Loucy (cell line): ENCODE measurements around the gene ZNF254.

ENCODE experiments used
- H2AFZ ChIP-seq: fragments of 200-600 bp; sonication (generic); 2 replicates; pipeline ENCODE4 v1.6.0; 2016; ENCODE audit warnings: antibody characterized with exemption, mild to moderate bottlenecking, low read length, moderate library complexity
- H3F3A ChIP-seq: fragments of 200-600 bp; 2 replicates; pipeline ENCODE4 v1.6.0; 2016; ENCODE audit warnings: antibody characterized with exemption, low read depth, mild to moderate bottlenecking
- H3K27me3 ChIP-seq: fragments of 200-600 bp; sonication (generic); 2 replicates; pipeline ENCODE4 v1.6.1; 2014; ENCODE audit warnings: low read length, mild to moderate bottlenecking; ENCODE audit not compliant: insufficient read depth, poor library complexity, severe bottlenecking
- H3K36me3 ChIP-seq: fragments of 200-600 bp; sonication (generic); 2 replicates; pipeline ENCODE4 v1.6.1; 2016; ENCODE audit warnings: low read length; ENCODE audit not compliant: insufficient read depth
- H3K4me1 ChIP-seq: fragments of 200-600 bp; sonication (generic); 2 replicates; pipeline ENCODE4 v1.5.1; 2014; ENCODE audit warnings: low read length, mild to moderate bottlenecking; ENCODE audit not compliant: insufficient read depth, poor library complexity, severe bottlenecking
- H3K4me2 ChIP-seq: fragments of 200-600 bp; sonication (generic); 2 replicates; pipeline ENCODE4 v1.6.0; 2014; ENCODE audit warnings: antibody characterized with exemption, low read length, low read depth, mild to moderate bottlenecking; ENCODE audit not compliant: poor library complexity, severe bottlenecking
- H3K4me3 ChIP-seq: fragments of 200-600 bp; sonication (generic); 2 replicates; pipeline ENCODE4 v1.5.1; 2014; ENCODE audit warnings: low read length, mild to moderate bottlenecking, mixed read lengths; ENCODE audit not compliant: poor library complexity, severe bottlenecking
- H3K79me2 ChIP-seq: fragments of 200-600 bp; sonication (generic); 2 replicates; pipeline ENCODE4 v1.6.1; 2014; ENCODE audit warnings: low read length; ENCODE audit not compliant: insufficient read depth
- H3K9ac ChIP-seq: fragments of 200-600 bp; sonication (generic); 2 replicates; pipeline ENCODE4 v1.6.0; 2014; ENCODE audit warnings: mild to moderate bottlenecking, low read depth, low read length, moderate library complexity; ENCODE audit not compliant: poor library complexity, severe bottlenecking
- H3K9me2 ChIP-seq: fragments of 200-600 bp; sonication (generic); replicated peaks from 2 replicates; pipeline ENCODE4 v1.6.1; 2016; ENCODE audit warnings: low read depth, low read length, mixed read lengths
- H3K9me3 ChIP-seq: fragments of 200-600 bp; sonication (generic); 2 replicates; pipeline ENCODE4 v1.6.1; 2014; ENCODE audit warnings: mild to moderate bottlenecking, antibody characterized with exemption, low read length, low read depth; ENCODE audit not compliant: insufficient read depth
- H4K20me1 ChIP-seq: fragments of 200-600 bp; sonication (generic); 2 replicates; pipeline ENCODE4 v1.6.0; 2014; ENCODE audit warnings: antibody characterized with exemption, low read length, mild to moderate bottlenecking; ENCODE audit not compliant: insufficient read depth, poor library complexity, severe bottlenecking
- CTCF ChIP-seq: fragments of 200-600 bp; sonication (generic); conservative IDR thresholded peaks from 2 replicates; pipeline ENCODE4 v1.5.1; 2014; ENCODE audit warnings: mild to moderate bottlenecking, antibody characterized with exemption, low read length
- EZH2phosphoT487 ChIP-seq: fragments of 200-600 bp; IDR thresholded peaks from 2 replicates; pipeline ENCODE4 v1.6.1; 2018; ENCODE audit warnings: antibody characterized with exemption, mild to moderate bottlenecking, moderate library complexity, borderline replicate concordance

Gene ZNF254

GRCh38 chr19:24052811-24053210 lies 34.2 kb upstream of the ZNF254 start:
- no peak overlapping the region for H3K9ac ChIP-seq
- no peaks in the 10 kb centered on the region for H3K9me2 ChIP-seq
- H4K20me1 ChIP-seq, result no peaks in the 10 kb centered on the region
- no peaks in the 10 kb centered on the region for H3K9me3 ChIP-seq
- H3K79me2 ChIP-seq, result no peaks in the 10 kb centered on the region
- TF ChIP-seq CTCF, result no peak
- no peak for TF ChIP-seq EZH2phosphoT487
- no peaks in the 10 kb centered on the region for H3K4me1 ChIP-seq
- peaks cover 71% of the 10 kb centered on the region; the same call in 1 of the 2 replicates for H3K36me3 ChIP-seq
- H3K27me3 ChIP-seq, result no peaks in the 10 kb centered on the region
- H3K4me3 ChIP-seq, result no peak overlapping the region
- no peak overlapping the region for H3K4me2 ChIP-seq
- H2AFZ ChIP-seq, result no peak overlapping the region
- H3F3A ChIP-seq, result no peaks in the 10 kb centered on the region

- no peak overlapping the region for H2AFZ ChIP-seq
- peaks cover 69% of the 10 kb centered on the region; the same call in 1 of the 2 replicates for H3K36me3 ChIP-seq
- no peaks in the 10 kb centered on the region for H3F3A ChIP-seq
- no peaks in the 10 kb centered on the region for H3K4me1 ChIP-seq
- no peaks in the 10 kb centered on the region for H3K79me2 ChIP-seq
- no peak overlapping the region for H3K4me2 ChIP-seq
- TF ChIP-seq CTCF, result no peak
- TF ChIP-seq EZH2phosphoT487, result no peak
- H3K4me3 ChIP-seq, result no peak overlapping the region
- no peaks in the 10 kb centered on the region for H3K9me3 ChIP-seq
- H3K9ac ChIP-seq, result no peak overlapping the region
- H4K20me1 ChIP-seq, result no peaks in the 10 kb centered on the region
- no peaks in the 10 kb centered on the region for H3K27me3 ChIP-seq
- H3K9me2 ChIP-seq, result no peaks in the 10 kb centered on the region
These were observed 33.4 kb upstream of the ZNF254 start for GRCh38 chr19:24053601-24054000.

GRCh38 chr19:24054044-24054935 lies 32.7 kb upstream of the ZNF254 start:
- Histone ChIP-seq H3K36me3 (peaks cover 70% of the 10 kb centered on the region; the same call in 1 of the 2 replicates), H3K4me3 (no peak overlapping the region), H2AFZ (no peak overlapping the region), H3K27me3 (no peaks in the 10 kb centered on the region), H3K4me1 (no peaks in the 10 kb centered on the region), H3K9me3 (no peaks in the 10 kb centered on the region), H3K9me2 (no peaks in the 10 kb centered on the region), H3F3A (no peaks in the 10 kb centered on the region), H3K79me2 (no peaks in the 10 kb centered on the region), H4K20me1 (no peaks in the 10 kb centered on the region), H3K4me2 (no peak overlapping the region), H3K9ac (no peak overlapping the region)
- TF ChIP-seq CTCF (no peak), EZH2phosphoT487 (no peak)
